WTC11 (cell line): ENCODE data around the gene AKTIP. TPM values are rescaled to one million over a fixed set of nuclear protein-coding genes. Genes with fewer than 3 reads are reported as not detected.

Experiments used
- ATAC-seq: fragments of 200-7000 bp; cut with Tn5 transposase; 2 replicates; pipeline ENCODE4 v1.10.0; 2021; ENCODE audit warnings: mild to moderate bottlenecking, moderate library complexity
- CTCF ChIA-PET: fragments of 300-600 bp; sonication (Branson Sonifier 250); formaldehyde crosslinking; loops from one replicate; lab custom pipeline; 2021; ENCODE audit warnings: antibody characterized with exemption; lab: Charles Lee
- POLR2A ChIA-PET: fragments of 350-600 bp; sonication (Branson Sonifier 250); formaldehyde crosslinking; loops from one replicate; lab custom pipeline; 2021; ENCODE audit warnings: antibody characterized with exemption; lab: Charles Lee
- DNase-seq: peaks from one replicate; pipeline ENCODE4 v3.0.0; 2021; ENCODE audit warnings: low spot score
- H3K27ac Mint-ChIP-seq: 2 replicates; pipeline ENCODE4 v1.8.0; 2021; ENCODE audit warnings: mixed read lengths
- H3K27me3 Mint-ChIP-seq: 2 replicates; pipeline ENCODE4 v1.8.0; 2021; ENCODE audit warnings: low read depth, mild to moderate bottlenecking, moderate library complexity, mixed read lengths
- H3K36me3 Mint-ChIP-seq: 2 replicates; pipeline ENCODE4 v1.8.0; 2021; ENCODE audit warnings: mixed read lengths
- H3K4me1 Mint-ChIP-seq: 2 replicates; pipeline ENCODE4 v1.8.0; 2022; ENCODE audit warnings: mixed read lengths
- H3K4me3 Mint-ChIP-seq: 2 replicates; pipeline ENCODE4 v1.8.0; 2021; ENCODE audit warnings: mild to moderate bottlenecking, moderate library complexity, mixed read lengths
- H3K9me3 Mint-ChIP-seq: 2 replicates; pipeline ENCODE4 v1.8.0; 2021; ENCODE audit warnings: mixed read lengths
- AFF4 ChIP-seq: sonication (generic); formaldehyde crosslinking; IDR thresholded peaks from 2 replicates; pipeline ENCODE4 v1.8.1; 2023; ENCODE audit warnings: mild to moderate bottlenecking, missing genetic modification reagents, borderline replicate concordance
- ATF6 ChIP-seq: sonication (generic); formaldehyde crosslinking; IDR thresholded peaks from 2 replicates; pipeline ENCODE4 v1.8.1; 2023; ENCODE audit warnings: mild to moderate bottlenecking, missing genetic modification reagents
- MYBL2 ChIP-seq: sonication (generic); formaldehyde crosslinking; IDR thresholded peaks from 2 replicates; pipeline ENCODE4 v1.8.1; 2023; ENCODE audit warnings: mild to moderate bottlenecking, moderate library complexity, missing genetic modification reagents
- NFATC4 ChIP-seq: fragments of 250-450 bp; sonication (Bioruptor Pico); IDR thresholded peaks from 2 replicates; pipeline ENCODE4 v1.9.0; 2021; ENCODE audit warnings: mild to moderate bottlenecking
- NFYB ChIP-seq: sonication (generic); formaldehyde crosslinking; conservative IDR thresholded peaks from 2 replicates; pipeline ENCODE4 v1.8.0; 2022; ENCODE audit warnings: low read depth, missing genetic modification reagents
- NR1H2 ChIP-seq: sonication (generic); formaldehyde crosslinking; IDR thresholded peaks from 2 replicates; pipeline ENCODE4 v1.9.0; 2021; ENCODE audit warnings: mild to moderate bottlenecking, moderate library complexity, missing genetic modification reagents
- NR3C1 ChIP-seq: sonication (generic); formaldehyde crosslinking; conservative IDR thresholded peaks from 2 replicates; pipeline ENCODE4 v1.8.1; 2023; ENCODE audit warnings: low read depth, mild to moderate bottlenecking, missing genetic modification reagents
- TEAD4 ChIP-seq: sonication (generic); formaldehyde crosslinking; IDR thresholded peaks from 2 replicates; pipeline ENCODE4 v1.8.0; 2022; ENCODE audit warnings: mild to moderate bottlenecking, missing genetic modification reagents
- total RNA-seq: library from RNA; stranded (reverse); gene quantifications from 3 replicates; pipeline ENCODE4 v1.2.3, GENCODE V29; 2021
- TF ChIP-seq, protein P1 (sequence below): sonication (generic); formaldehyde crosslinking; IDR thresholded peaks from 2 replicates; pipeline ENCODE4 v1.8.0; 2023; ENCODE audit warnings: mild to moderate bottlenecking, missing genetic modification reagents

AKTIP gene
- total RNA-seq, 1 experiment from 2014 or later, result 19.9 TPM

DNA sequence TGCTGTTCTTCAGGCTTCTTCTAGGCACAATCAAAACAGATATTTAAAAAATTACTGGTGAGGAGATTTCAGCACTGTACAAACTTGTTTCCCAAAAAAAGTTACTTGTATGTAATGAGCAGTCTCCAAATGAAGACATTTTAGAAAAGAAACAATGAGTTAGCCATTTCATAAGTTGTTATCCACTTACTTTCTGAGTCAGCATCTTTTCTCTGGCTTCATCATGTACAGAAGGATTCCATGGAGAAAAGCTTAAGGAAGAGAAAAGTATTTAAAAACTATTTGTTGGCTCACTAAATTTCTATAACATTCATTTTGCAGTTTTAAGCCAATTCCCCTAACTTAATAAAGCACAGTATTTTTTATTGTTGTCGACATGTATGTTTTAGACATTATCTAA, 10.5 kb downstream of the AKTIP start (continued):
- TF ChIP-seq AFF4 (CRISPR knock-in tag) (no peak), NR1H2 (CRISPR knock-in tag) (no peak)

GRCh38 chr16:53489755-53490154, 13.3 kb downstream of the AKTIP start:
- ATAC-seq, result no peak
- POLR2A ChIA-PET, result no interaction called here
- no peak for TF ChIP-seq NR1H2 (CRISPR knock-in tag)
- no peak for TF ChIP-seq AFF4 (CRISPR knock-in tag)
- TF ChIP-seq NFATC4 (CRISPR knock-in tag), result no peak
- TF ChIP-seq, all 79 proteins: peak for 0
- no peak for DNase-seq
- H3K4me1 Mint-ChIP-seq, result no peaks in the 10 kb centered on the region
- H3K9me3 Mint-ChIP-seq, result peaks cover 27% of the 10 kb centered on the region
- CTCF ChIA-PET, result interaction anchor here (0.6 kb wide), 1 partner anchor 19 kb away, joined by 3 read pairs; no protein-coding TSS in a partner anchor
- no peak overlapping the region for H3K27ac Mint-ChIP-seq
- no peaks in the 10 kb centered on the region for H3K27me3 Mint-ChIP-seq
- H3K36me3 Mint-ChIP-seq, result peaks cover 75% of the 10 kb centered on the region
- H3K4me3 Mint-ChIP-seq, result no peak overlapping the region

GRCh38 chr16:53486230-53486629, 16.8 kb downstream of the AKTIP start:
- DNase-seq, result no peak
- Mint-ChIP-seq H3K4me3 (no peak overlapping the region), H3K9me3 (peaks cover 31% of the 10 kb centered on the region), H3K4me1 (no peaks in the 10 kb centered on the region), H3K27me3 (no peaks in the 10 kb centered on the region), H3K36me3 (peaks cover 80% of the 10 kb centered on the region), H3K27ac (no peak overlapping the region)
- no peak for ATAC-seq
- ChIA-PET CTCF (interaction anchor here (2.0 kb wide), 1 partner anchor 24 kb away, joined by 5 read pairs; no protein-coding TSS in a partner anchor), POLR2A (no interaction called here)
- TF ChIP-seq, protein P1, sequence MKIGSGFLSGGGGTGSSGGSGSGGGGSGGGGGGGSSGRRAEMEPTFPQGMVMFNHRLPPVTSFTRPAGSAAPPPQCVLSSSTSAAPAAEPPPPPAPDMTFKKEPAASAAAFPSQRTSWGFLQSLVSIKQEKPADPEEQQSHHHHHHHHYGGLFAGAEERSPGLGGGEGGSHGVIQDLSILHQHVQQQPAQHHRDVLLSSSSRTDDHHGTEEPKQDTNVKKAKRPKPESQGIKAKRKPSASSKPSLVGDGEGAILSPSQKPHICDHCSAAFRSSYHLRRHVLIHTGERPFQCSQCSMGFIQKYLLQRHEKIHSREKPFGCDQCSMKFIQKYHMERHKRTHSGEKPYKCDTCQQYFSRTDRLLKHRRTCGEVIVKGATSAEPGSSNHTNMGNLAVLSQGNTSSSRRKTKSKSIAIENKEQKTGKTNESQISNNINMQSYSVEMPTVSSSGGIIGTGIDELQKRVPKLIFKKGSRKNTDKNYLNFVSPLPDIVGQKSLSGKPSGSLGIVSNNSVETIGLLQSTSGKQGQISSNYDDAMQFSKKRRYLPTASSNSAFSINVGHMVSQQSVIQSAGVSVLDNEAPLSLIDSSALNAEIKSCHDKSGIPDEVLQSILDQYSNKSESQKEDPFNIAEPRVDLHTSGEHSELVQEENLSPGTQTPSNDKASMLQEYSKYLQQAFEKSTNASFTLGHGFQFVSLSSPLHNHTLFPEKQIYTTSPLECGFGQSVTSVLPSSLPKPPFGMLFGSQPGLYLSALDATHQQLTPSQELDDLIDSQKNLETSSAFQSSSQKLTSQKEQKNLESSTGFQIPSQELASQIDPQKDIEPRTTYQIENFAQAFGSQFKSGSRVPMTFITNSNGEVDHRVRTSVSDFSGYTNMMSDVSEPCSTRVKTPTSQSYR (CRISPR knock-in tag), result no peak
- TF ChIP-seq NR3C1 (no peak), ATF6 (CRISPR knock-in tag) (no peak), MYBL2 (CRISPR knock-in tag) (no peak), TEAD4 (CRISPR knock-in tag) (no peak), NFYB (no peak)
